Body of pancreas (tissue), 4 donors: ENCODE results near the gene CFH. TPM values are rescaled to one million over a fixed set of nuclear protein-coding genes. Genes with fewer than 3 reads are reported as not detected.
"Not testable (repeated sequence)": the region's sequence is repeated elsewhere in the genome, so short reads cannot be mapped to it uniquely, and the experiment has no call there.

Source experiments
- ATAC-seq: fragments of 150-250 bp; one replicate; pipeline ENCODE4 v1.9.1; 2016
- DNase-seq, 4 donors: peaks; one replicate each; pipeline ENCODE4 v3.0.0-alpha.2; 2019
- H3K27ac ChIP-seq, 4 donors: fragments of 200-600 bp; sonication (generic); 1 replicate in 3 of 4; 2 replicates in 1 of 4; pipeline versions ENCODE4 v1.5.1 to v1.6.1; 2016 to 2019; ENCODE audit warnings: mild to moderate bottlenecking in 1 of 4, mixed read lengths in 1 of 4, moderate library complexity in 1 of 4
- H3K27me3 ChIP-seq, 2 donors: fragments of 200-600 bp; sonication (generic); one replicate each; pipeline ENCODE4 v1.6.0; 2016; ENCODE audit warnings: mild to moderate bottlenecking in 1 of 2
- H3K36me3 ChIP-seq, 2 donors: fragments of 200-600 bp; sonication (generic); replicated peaks in 1 of 2; 2 replicates each; pipeline ENCODE4 v1.5.1; 2016; ENCODE audit warnings: low read depth in 2 of 2; ENCODE audit not compliant: insufficient read depth in 1 of 2
- H3K4me1 ChIP-seq: fragments of 200-600 bp; sonication (generic); one replicate; pipeline ENCODE4 v1.6.0; 2016
- H3K4me3 ChIP-seq, 2 donors: fragments of 200-600 bp; sonication (generic); 1 replicate in 1 of 2; 2 replicates in 1 of 2; pipeline ENCODE4 v1.5.1; 2016 to 2019
- H3K9me3 ChIP-seq, 3 donors: fragments of 200-600 bp; sonication (generic); 1 replicate in 2 of 3; 2 replicates in 1 of 3; pipeline ENCODE4 v1.5.1; 2016
- POLR2A ChIP-seq, 3 donors: fragments of 450-650 bp; IDR thresholded peaks; one replicate each; pipeline ENCODE4 v1.6.1; 2016; ENCODE audit warnings: antibody characterized with exemption in 3 of 3, mild to moderate bottlenecking in 2 of 3
- WGBS, 2 donors: methylation state at CpG; one replicate each; pipeline ENCODE4 v1.1.5; 2017; 5-methylcytosine and 5-hydroxymethylcytosine counted together
- intact Hi-C: fragments of 100-400 bp; cut with DNase I; formaldehyde crosslinking; loops from one replicate; pipeline ENCODE4 v1.15.1; 2023
- total RNA-seq, 2 donors: library from RNA; depleted of rRNA; stranded (reverse); fragments of >200 nt; gene quantifications; one replicate each; pipeline ENCODE4 v1.1.0, GENCODE V29; 2016
- TF ChIP-seq, protein P1 (sequence below), 7 experiments: fragments of 450-650 bp in 4 of 7; fragments of 200-600 bp in 3 of 7; sonication (generic) in 3 of 7; IDR thresholded peaks; one replicate each; pipeline ENCODE4 v1.5.1; 2016 to 2019; ENCODE audit warnings: antibody characterized with exemption in 7 of 7

CFH gene
- total RNA-seq, 2 donors from 2014 or later = 12.2 to 46.7 TPM

DNA sequence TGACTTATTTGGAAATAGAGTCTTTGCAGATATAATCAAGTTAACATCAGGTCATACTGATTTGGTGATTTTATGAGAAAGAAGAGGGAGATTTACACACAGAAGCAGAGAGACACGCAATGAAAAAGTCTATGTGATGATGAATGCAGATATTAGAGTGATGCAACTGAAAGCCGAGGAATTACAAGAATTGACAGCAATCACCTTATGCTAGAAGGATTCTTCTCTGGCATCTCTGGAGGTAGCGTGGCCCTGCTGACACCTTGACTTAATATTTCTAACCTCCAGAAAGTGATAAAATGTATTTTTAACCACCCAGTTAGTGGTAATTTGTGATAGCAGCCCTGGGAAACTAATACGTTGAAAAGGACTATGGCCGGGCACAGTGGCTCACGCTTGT lies 14.2 kb upstream of the CFH start:
- intact Hi-C loops = no loop called here
- DNase-seq = no peak
- 82 to 86% methylated on average over 6 of the region's 6 CpGs for WGBS, 2 donors
- Histone ChIP-seq H3K27ac (no peak overlapping the region), H3K9me3 (no peaks in the 10 kb centered on the region), H3K4me1 (no peaks in the 10 kb centered on the region), H3K4me3 (no peak overlapping the region), H3K36me3 (no peaks in the 10 kb centered on the region), H3K27me3 (no peaks in the 10 kb centered on the region)
- ATAC-seq = no peak
- TF ChIP-seq, protein P1, sequence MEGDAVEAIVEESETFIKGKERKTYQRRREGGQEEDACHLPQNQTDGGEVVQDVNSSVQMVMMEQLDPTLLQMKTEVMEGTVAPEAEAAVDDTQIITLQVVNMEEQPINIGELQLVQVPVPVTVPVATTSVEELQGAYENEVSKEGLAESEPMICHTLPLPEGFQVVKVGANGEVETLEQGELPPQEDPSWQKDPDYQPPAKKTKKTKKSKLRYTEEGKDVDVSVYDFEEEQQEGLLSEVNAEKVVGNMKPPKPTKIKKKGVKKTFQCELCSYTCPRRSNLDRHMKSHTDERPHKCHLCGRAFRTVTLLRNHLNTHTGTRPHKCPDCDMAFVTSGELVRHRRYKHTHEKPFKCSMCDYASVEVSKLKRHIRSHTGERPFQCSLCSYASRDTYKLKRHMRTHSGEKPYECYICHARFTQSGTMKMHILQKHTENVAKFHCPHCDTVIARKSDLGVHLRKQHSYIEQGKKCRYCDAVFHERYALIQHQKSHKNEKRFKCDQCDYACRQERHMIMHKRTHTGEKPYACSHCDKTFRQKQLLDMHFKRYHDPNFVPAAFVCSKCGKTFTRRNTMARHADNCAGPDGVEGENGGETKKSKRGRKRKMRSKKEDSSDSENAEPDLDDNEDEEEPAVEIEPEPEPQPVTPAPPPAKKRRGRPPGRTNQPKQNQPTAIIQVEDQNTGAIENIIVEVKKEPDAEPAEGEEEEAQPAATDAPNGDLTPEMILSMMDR (IDR thresholded peaks at IDR 0.05) = no peak
- TF ChIP-seq POLR2A (IDR thresholded peaks at IDR 0.05) = no peak

DNA sequence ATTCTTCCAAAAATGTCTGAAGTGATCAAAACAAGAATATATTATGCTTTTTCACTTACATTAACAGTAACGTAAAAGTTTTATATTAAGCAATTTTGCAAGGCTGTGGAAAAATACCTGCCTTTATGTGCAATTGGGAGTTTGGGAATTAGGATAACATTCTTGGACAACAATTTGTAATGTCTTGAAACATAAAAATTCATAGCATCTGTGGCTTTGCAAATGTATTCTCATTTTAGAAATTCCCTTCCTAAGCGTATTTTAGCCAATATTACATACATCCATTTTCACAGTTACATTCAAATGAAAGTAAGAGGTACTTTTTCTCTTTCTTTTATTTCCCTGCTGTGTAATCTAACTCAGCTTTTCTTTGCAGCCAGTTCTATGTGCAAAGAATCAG lies 13.4 kb upstream of the CFH start:
- Histone ChIP-seq H3K36me3 (no peaks in the 10 kb centered on the region), H3K4me1 (no peaks in the 10 kb centered on the region), H3K9me3 (no peaks in the 10 kb centered on the region), H3K27me3 (no peaks in the 10 kb centered on the region), H3K27ac (no peak overlapping the region), H3K4me3 (no peak overlapping the region)
- no peak for ATAC-seq
- TF ChIP-seq, protein P1 (IDR thresholded peaks at IDR 0.05) = no peak
- TF ChIP-seq POLR2A (IDR thresholded peaks at IDR 0.05) = no peak
- intact Hi-C loops = no loop called here
- whole genome bisulfite sequencing, 2 donors = 81 to 82% methylated on average over 2 of the region's 2 CpGs
- no peak for DNase-seq

DNA sequence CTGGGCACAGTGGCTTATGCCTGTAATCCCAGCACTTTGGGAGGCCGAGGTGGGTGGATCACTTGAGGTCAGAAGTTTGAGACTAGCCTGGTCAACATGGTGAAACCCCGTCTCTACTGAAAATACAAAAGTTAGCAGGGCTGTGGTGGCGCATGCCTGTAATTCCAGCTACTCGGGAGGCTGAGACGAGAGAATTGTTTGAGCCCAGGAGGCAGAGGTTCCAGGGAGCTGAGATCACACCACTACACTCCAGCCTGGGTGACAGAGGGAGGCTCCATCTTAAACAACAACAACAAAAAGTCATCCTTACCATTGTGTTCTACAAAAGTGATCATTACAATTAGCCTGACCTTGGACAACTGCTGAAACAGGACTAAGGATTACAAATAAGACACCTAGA lies 12.6 kb upstream of the CFH start:
- H3K27me3 ChIP-seq, H3K9me3 ChIP-seq, H3K36me3 ChIP-seq, H3K27ac ChIP-seq, intact Hi-C loops, ATAC-seq, H3K4me3 ChIP-seq, DNase-seq, H3K4me1 ChIP-seq: not testable (repeated sequence)
- 74 to 75% methylated on average over 5 of the region's 5 CpGs for WGBS, 2 donors

DNA sequence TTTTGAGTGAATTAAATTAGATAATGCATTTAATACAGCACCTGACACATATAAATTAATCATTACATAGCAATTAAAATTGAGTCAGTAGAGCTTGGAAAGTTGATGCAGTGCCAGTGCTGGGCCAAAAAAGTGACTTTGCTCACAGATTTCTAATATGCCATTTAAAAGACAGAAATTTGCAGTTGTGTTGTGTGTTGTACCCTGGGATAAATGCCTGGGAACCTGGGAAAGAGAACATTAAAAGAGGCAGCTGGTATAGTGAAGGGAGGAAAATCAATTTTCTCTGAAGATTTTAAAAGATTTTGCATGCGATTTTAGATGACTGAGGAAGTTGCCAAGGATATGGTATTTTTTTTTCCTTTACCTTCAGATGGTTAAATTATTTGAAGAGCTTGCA lies 10.9 kb upstream of the CFH start:
- Histone ChIP-seq H3K36me3 (no peaks in the 10 kb centered on the region), H3K4me3 (no peak overlapping the region), H3K4me1 (no peaks in the 10 kb centered on the region), H3K9me3 (no peaks in the 10 kb centered on the region), H3K27ac (no peak overlapping the region), H3K27me3 (no peaks in the 10 kb centered on the region)
- no peak for ATAC-seq
- intact Hi-C loops = no loop called here
- TF ChIP-seq, protein P1 (IDR thresholded peaks at IDR 0.05) = no peak
- TF ChIP-seq POLR2A (IDR thresholded peaks at IDR 0.05) = no peak
- WGBS, 2 donors = 29 to 35% methylated on average over 1 of the region's 1 CpG
- no peak for DNase-seq

DNA sequence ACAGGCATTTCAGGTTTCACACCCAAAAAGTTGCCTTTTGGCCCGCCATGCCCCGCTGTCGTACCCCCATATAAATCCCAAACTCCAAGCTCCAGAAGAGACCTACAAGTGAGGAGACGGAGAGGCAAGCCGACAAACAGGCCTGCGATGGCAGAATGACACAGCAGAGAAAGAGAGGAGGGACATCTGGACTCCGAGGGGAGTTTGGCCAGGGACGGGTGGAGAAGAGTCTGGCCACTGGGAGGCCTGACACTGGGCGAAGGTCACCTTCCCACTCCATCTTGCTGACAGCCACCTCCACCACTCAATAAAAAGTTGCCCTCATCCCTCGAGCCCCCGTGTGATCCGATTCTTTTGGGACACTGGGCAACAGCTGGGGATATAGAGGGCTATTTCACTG lies 1.9 kb upstream of the CFH start:
- intact Hi-C loops = no loop called here
- Histone ChIP-seq H3K4me3 (no peak overlapping the region), H3K27me3 (no peaks in the 10 kb centered on the region), H3K4me1 (no peaks in the 10 kb centered on the region), H3K36me3 (no peaks in the 10 kb centered on the region), H3K27ac (no peak overlapping the region), H3K9me3 (no peaks in the 10 kb centered on the region)
- TF ChIP-seq, protein P1 (IDR thresholded peaks at IDR 0.05) = no peak
- TF ChIP-seq POLR2A (IDR thresholded peaks at IDR 0.05) = no peak
- no peak for DNase-seq
- ATAC-seq = no peak
- 71 to 74% methylated on average over 12 of the region's 12 CpGs for WGBS, 2 donors
